MCF 10A (cell line): ENCODE results near the gene CEP112. TPM values are rescaled to one million over a fixed set of nuclear protein-coding genes. Genes with fewer than 3 reads are reported as not detected.

Source experiments
- BruUV-seq: library from RNA; stranded (reverse); fragments of 400-500 nt; replicated peaks from 2 replicates; lab custom pipeline; 2021; lab: Mats Ljungman, UMichigan
- CTCF ChIA-PET: fragments of 300-600 bp; sonication (Branson Sonifier 250); formaldehyde crosslinking; extraction: SDS; loops from one replicate; lab custom pipeline; 2021; ENCODE audit warnings: antibody characterized with exemption, inconsistent platforms; lab: Yijun Ruan, JAX
- POLR2A ChIA-PET: fragments of 300-600, 350-650 bp; sonication (Branson Sonifier 250); formaldehyde crosslinking; extraction: SDS; loops from one replicate; lab custom pipeline; 2020; ENCODE audit warnings: antibody characterized with exemption, inconsistent platforms; lab: Yijun Ruan, JAX
- DNase-seq: peaks from one replicate; pipeline ENCODE4 v3.0.0-alpha.2; 2018; ENCODE audit not compliant: unreplicated experiment
- H3K27ac Mint-ChIP-seq: one replicate; pipeline ENCODE4 v1.8.0; 2022; ENCODE audit warnings: mild to moderate bottlenecking, low read depth, mixed read lengths; ENCODE audit not compliant: unreplicated experiment
- H3K27me3 Mint-ChIP-seq: one replicate; pipeline ENCODE4 v1.8.0; 2022; ENCODE audit warnings: mixed read lengths; ENCODE audit not compliant: insufficient read depth, unreplicated experiment
- H3K36me3 Mint-ChIP-seq: one replicate; pipeline ENCODE4 v1.8.0; 2022; ENCODE audit warnings: mild to moderate bottlenecking, moderate library complexity, mixed read lengths; ENCODE audit not compliant: insufficient read depth, unreplicated experiment
- H3K4me1 Mint-ChIP-seq: one replicate; pipeline ENCODE4 v1.8.0; 2022; ENCODE audit warnings: mixed read lengths; ENCODE audit not compliant: insufficient read depth, unreplicated experiment
- H3K4me3 Mint-ChIP-seq: one replicate; pipeline ENCODE4 v1.8.0; 2022; ENCODE audit warnings: mild to moderate bottlenecking, moderate library complexity, mixed read lengths; ENCODE audit not compliant: unreplicated experiment
- H3K9me3 Mint-ChIP-seq: one replicate; pipeline ENCODE4 v1.8.0; 2022; ENCODE audit warnings: mixed read lengths; ENCODE audit not compliant: unreplicated experiment
- CTCF ChIP-seq: fragments of 200-600 bp; IDR thresholded peaks from one replicate; pipeline ENCODE4 v1.8.0; 2022; ENCODE audit warnings: antibody characterized with exemption, mild to moderate bottlenecking; ENCODE audit not compliant: unreplicated experiment
- intact Hi-C: fragments of 100-400 bp; cut with micrococcal nuclease; formaldehyde crosslinking; loops from 2 replicates; pipeline ENCODE4 v1.14.1; 2022
- total RNA-seq: library from RNA; stranded (reverse); gene quantifications from 2 replicates; pipeline ENCODE4 v1.2.3, GENCODE V29; 2022

CEP112 gene
- total RNA-seq, 1 experiment from 2014 or later, result 8.1 TPM

GRCh38 chr17:65918500-65918899, 273.4 kb downstream of the CEP112 start:
- ChIA-PET POLR2A (no interaction called here), CTCF (interaction anchor here (0.7 kb wide), 1 partner anchor 263 kb away, joined by 3 read pairs; no protein-coding TSS in a partner anchor)
- DNase-seq, result no peak
- Mint-ChIP-seq H3K27me3 (no peaks in the 10 kb centered on the region), H3K4me3 (no peak overlapping the region), H3K4me1 (no peaks in the 10 kb centered on the region), H3K36me3 (peaks cover 4% of the 10 kb centered on the region), H3K9me3 (no peaks in the 10 kb centered on the region), H3K27ac (no peak overlapping the region)
- intact Hi-C loops, result no loop called here
- BruUV-seq, result no TSS peak
- no peak for TF ChIP-seq CTCF

- DNase-seq, result no peak
- TF ChIP-seq CTCF, result no peak
- ChIA-PET CTCF (interaction anchor here (0.6 kb wide), 1 partner anchor 294 kb away, joined by 3 read pairs; no protein-coding TSS in a partner anchor), POLR2A (no interaction called here)
- Mint-ChIP-seq H3K4me3 (no peak overlapping the region), H3K27ac (no peak overlapping the region), H3K36me3 (peaks cover 4% of the 10 kb centered on the region), H3K27me3 (no peaks in the 10 kb centered on the region), H3K4me1 (no peaks in the 10 kb centered on the region), H3K9me3 (no peaks in the 10 kb centered on the region)
- no TSS peak for BruUV-seq
- intact Hi-C loops, result no loop called here
Measured at GRCh38 chr17:65917560-65917959, 274.4 kb downstream of the CEP112 start.

- intact Hi-C loops, result no loop called here
- TF ChIP-seq CTCF, result no peak
- BruUV-seq, result no TSS peak
- Mint-ChIP-seq H3K4me3 (no peak overlapping the region), H3K27me3 (no peaks in the 10 kb centered on the region), H3K4me1 (no peaks in the 10 kb centered on the region), H3K27ac (no peak overlapping the region), H3K36me3 (peaks cover 4% of the 10 kb centered on the region), H3K9me3 (no peaks in the 10 kb centered on the region)
- DNase-seq, result no peak
- ChIA-PET POLR2A (interaction anchor here (0.6 kb wide), 1 partner anchor 19 kb away, joined by 3 read pairs; no protein-coding TSS in a partner anchor), CTCF (no interaction called here)
Measured at GRCh38 chr17:65916425-65916824, 275.5 kb downstream of the CEP112 start.

- peak; percentile 7 for DNase-seq
- no peaks in the 10 kb centered on the region for H3K4me1 Mint-ChIP-seq
- no peak overlapping the region for H3K4me3 Mint-ChIP-seq
- ChIA-PET CTCF (no interaction called here), POLR2A (no interaction called here)
- H3K36me3 Mint-ChIP-seq, result peaks cover 4% of the 10 kb centered on the region
- no peak for TF ChIP-seq CTCF
- peaks cover 12% of the 10 kb centered on the region for H3K9me3 Mint-ChIP-seq
- no TSS peak for BruUV-seq
- intact Hi-C loops, result no loop called here
- H3K27ac Mint-ChIP-seq, result no peak overlapping the region
- no peaks in the 10 kb centered on the region for H3K27me3 Mint-ChIP-seq
Measured at GRCh38 chr17:65914784-65915342, 277.1 kb downstream of the CEP112 start.
